Epithelial cell of proximal tubule (primary cell): Measurements from ENCODE around the gene TARS3. TPM values are rescaled to one million over a fixed set of nuclear protein-coding genes. Genes with fewer than 3 reads are reported as not detected.

Source experiments
- DNase-seq: peaks from one replicate; pipeline ENCODE4 v3.0.0-alpha.2; 2011; ENCODE audit warnings: low read depth
- H3K4me3 ChIP-seq: 2 replicates; pipeline ENCODE4 v1.5.1; 2011; ENCODE audit warnings: low read depth, mild to moderate bottlenecking, low read length
- CTCF ChIP-seq: conservative IDR thresholded peaks from 2 replicates; pipeline ENCODE4 v1.5.1; 2012; ENCODE audit warnings: low read depth, mild to moderate bottlenecking, low read length
- total RNA-seq: library from RNA; depleted of rRNA; stranded (reverse); fragments of >200 nt; gene quantifications from 2 replicates; pipeline ENCODE4 v1.2.3, GENCODE V29; 2015

TARS3 gene
- total RNA-seq, 1 donor from 2014 or later: 9.9 TPM

GRCh38 chr15:101617390-101617965 lies 106.8 kb downstream of the TARS3 start:
- no peak for DNase-seq
- H3K4me3 ChIP-seq: no peak overlapping the region
- no peak for TF ChIP-seq CTCF

- TF ChIP-seq CTCF: no peak
- H3K4me3 ChIP-seq: peak overlapping the region; percentile 33
- DNase-seq: no peak
Measured at GRCh38 chr15:101615986-101616848, 108.1 kb downstream of the TARS3 start.

GRCh38 chr15:101615414-101615985 lies 108.8 kb downstream of the TARS3 start:
- TF ChIP-seq CTCF: no peak
- no peak for DNase-seq
- no peak overlapping the region for H3K4me3 ChIP-seq

- TF ChIP-seq CTCF: no peak
- H3K4me3 ChIP-seq: no peak overlapping the region
- no peak for DNase-seq
Measured at GRCh38 chr15:101614761-101615160, 109.5 kb downstream of the TARS3 start.

GRCh38 chr15:101614001-101614585 lies 110.2 kb downstream of the TARS3 start:
- no peak for DNase-seq
- TF ChIP-seq CTCF: no peak
- H3K4me3 ChIP-seq: no peak overlapping the region

- TF ChIP-seq CTCF: no peak
- H3K4me3 ChIP-seq: no peak overlapping the region
- peak; percentile 46 for DNase-seq
Measured at GRCh38 chr15:101613130-101614000, 110.9 kb downstream of the TARS3 start.
